Esophagus squamous epithelium (tissue), 4 donors: Measurements from ENCODE around the gene ALOX5.

Experiments used
- CTCF ChIP-seq, 6 experiments: fragments of 450-650 bp in 4 of 6; fragments of 200-600 bp in 2 of 6; sonication (generic) in 2 of 6; IDR thresholded peaks; one replicate each; pipeline ENCODE4 v1.5.1; 2016 to 2019; ENCODE audit warnings: antibody characterized with exemption in 6 of 6, mild to moderate bottlenecking in 4 of 6, moderate library complexity in 4 of 6
- POLR2A ChIP-seq, 4 donors: fragments of 450-650 bp; IDR thresholded peaks; one replicate each; pipeline ENCODE4 v1.6.1; 2017; ENCODE audit warnings: antibody characterized with exemption in 4 of 4, mild to moderate bottlenecking in 4 of 4, moderate library complexity in 3 of 4

- TF ChIP-seq POLR2A (IDR thresholded peaks at IDR 0.05) (no peak), CTCF (IDR thresholded peaks at IDR 0.05) (no peak)
Measured at GRCh38 chr10:45447416-45447815, 73.4 kb downstream of the ALOX5 start.
